SKM-1 (cell line): Measurements from ENCODE around the gene TSHZ1.

Source experiments
- DNase-seq: peaks from one replicate; lab custom pipeline; 2025; ENCODE audit not compliant: unreplicated experiment; lab: John Stamatoyannopoulos, UW

TSHZ1 gene

GRCh38 chr18:75210274-75211001, at the start of gene TSHZ1:
TSHZ1 (plus strand) TSS chr18:75210797; CDS start chr18:75211877, 1,080 bp downstream.
- DNase-seq: peak; percentile 89

GRCh38 chr18:75161256-75162028, 49.2 kb upstream of the TSHZ1 start:
- peak; percentile 59 for DNase-seq

- DNase-seq: no peak
These were observed 48.1 kb upstream of the TSHZ1 start for GRCh38 chr18:75162467-75162866.

GRCh38 chr18:75162978-75163377, 47.6 kb upstream of the TSHZ1 start:
- no peak for DNase-seq

- DNase-seq: no peak
These were observed 46.9 kb upstream of the TSHZ1 start for GRCh38 chr18:75163736-75164135.

GRCh38 chr18:75164479-75164878, 46.1 kb upstream of the TSHZ1 start:
- no peak for DNase-seq

GRCh38 chr18:75165926-75166325, 44.7 kb upstream of the TSHZ1 start:
- DNase-seq: no peak

GRCh38 chr18:75167137-75167536, 43.5 kb upstream of the TSHZ1 start:
- no peak for DNase-seq

GRCh38 chr18:75167759-75168618, 42.6 kb upstream of the TSHZ1 start:
- DNase-seq: no peak

GRCh38 chr18:75168619-75169018, 42.0 kb upstream of the TSHZ1 start:
- DNase-seq: no peak

GRCh38 chr18:75169411-75169810, 41.2 kb upstream of the TSHZ1 start:
- no peak for DNase-seq

- no peak for DNase-seq
These were observed 40.4 kb upstream of the TSHZ1 start for GRCh38 chr18:75170022-75170789.

- no peak for DNase-seq
These were observed 39.7 kb upstream of the TSHZ1 start for GRCh38 chr18:75170916-75171315.

GRCh38 chr18:75172299-75173124, 38.1 kb upstream of the TSHZ1 start:
- no peak for DNase-seq

GRCh38 chr18:75173125-75173432, 37.5 kb upstream of the TSHZ1 start:
- DNase-seq: no peak

- DNase-seq: no peak
These were observed 36.9 kb upstream of the TSHZ1 start for GRCh38 chr18:75173738-75174137.

GRCh38 chr18:75176849-75177248, 33.7 kb upstream of the TSHZ1 start:
- no peak for DNase-seq

- no peak for DNase-seq
These were observed 32.2 kb upstream of the TSHZ1 start for GRCh38 chr18:75178376-75178775.

- no peak for DNase-seq
These were observed 30.6 kb upstream of the TSHZ1 start for GRCh38 chr18:75179819-75180600.
